HG02981 (cell line): ENCODE data around the gene SETD2.

Experiments used
- ATAC-seq: cut with Tn5 transposase; IDR thresholded peaks from one replicate; pipeline ENCODE4 v1.9.1; 2021; ENCODE audit warnings: mild to moderate bottlenecking, moderate library complexity; ENCODE audit not compliant: unreplicated experiment

SETD2 gene

DNA sequence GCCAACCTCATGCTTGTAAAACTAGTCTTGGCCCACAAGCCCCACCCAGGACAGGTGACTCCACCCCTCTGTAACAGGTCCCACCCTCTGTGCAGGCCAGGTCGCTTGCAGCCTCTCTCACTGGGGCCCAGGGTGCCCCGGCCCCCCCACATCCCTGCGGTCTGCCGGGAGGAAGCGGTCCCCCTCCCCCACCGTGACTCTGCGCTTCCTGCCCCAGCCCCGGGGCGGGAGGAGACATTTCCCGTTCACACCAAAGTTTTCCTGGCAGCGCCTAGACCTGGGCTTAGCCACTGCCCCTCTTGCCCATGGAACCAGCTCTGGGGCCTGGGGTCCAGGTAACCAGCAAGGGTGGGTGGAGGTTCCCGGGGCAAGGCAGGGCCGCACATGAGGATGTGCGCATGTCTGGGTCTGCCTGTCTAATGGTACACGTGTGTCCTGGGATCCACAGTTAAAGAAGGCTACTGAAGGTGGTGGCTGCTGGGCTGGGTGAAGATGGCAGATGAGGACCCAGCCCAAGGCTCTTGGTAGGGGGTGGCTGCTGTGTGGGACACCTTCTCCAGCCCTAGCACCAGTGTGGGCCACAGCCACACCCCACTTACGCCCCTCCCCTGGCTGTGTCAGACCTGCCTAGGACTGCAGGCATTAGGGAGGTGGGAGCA, 176.0 kb downstream of the SETD2 start:
- peak; percentile 70 for ATAC-seq

DNA sequence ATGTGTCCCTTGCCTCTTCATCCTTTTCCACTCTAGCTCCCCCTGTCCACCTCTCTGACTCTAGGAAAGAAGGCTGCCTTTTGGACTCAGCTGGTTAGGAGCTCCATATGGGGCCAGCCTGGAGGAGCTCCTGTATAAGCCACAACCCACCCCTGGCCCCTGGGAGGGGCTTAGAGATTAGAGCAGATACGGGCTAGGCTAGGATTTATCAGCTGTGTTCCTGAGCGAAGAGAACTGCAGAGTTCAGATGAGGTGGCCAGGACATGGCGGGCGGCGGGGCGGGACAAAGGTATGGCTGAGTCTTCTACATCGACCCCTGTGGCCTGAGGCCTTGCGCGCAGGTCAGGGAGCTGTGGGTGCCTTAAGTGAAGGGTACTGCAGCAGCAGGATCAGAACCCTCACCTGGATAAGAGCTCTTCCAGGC, 176.6 kb downstream of the SETD2 start:
- ATAC-seq: peak; percentile 2

DNA sequence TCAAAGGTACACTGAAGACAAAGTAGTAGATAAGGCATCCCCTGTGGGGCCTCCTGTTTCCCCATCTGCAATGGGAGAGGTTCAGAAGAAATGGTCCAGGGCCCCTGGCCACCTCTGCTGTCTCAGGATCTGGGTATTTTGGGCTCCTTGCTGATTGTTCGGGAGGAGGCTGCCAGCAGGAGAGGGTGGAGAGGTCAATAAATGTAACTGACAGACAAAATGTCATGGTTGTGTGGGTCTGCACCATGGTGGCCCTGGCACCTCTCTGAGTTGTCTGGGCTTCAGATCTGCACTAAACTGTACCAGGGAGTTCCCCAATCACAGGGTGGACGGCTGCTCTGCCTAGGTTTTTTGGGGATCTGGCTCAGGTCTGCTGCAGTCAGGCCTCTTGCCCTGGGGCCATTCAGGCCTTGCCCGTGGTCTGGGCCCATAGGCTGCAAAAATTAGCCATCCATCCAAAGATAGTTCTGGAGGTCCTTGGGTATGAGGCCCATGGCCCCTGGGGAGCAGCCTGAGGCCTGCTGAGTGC, 177.1 kb downstream of the SETD2 start:
- ATAC-seq: no peak

DNA sequence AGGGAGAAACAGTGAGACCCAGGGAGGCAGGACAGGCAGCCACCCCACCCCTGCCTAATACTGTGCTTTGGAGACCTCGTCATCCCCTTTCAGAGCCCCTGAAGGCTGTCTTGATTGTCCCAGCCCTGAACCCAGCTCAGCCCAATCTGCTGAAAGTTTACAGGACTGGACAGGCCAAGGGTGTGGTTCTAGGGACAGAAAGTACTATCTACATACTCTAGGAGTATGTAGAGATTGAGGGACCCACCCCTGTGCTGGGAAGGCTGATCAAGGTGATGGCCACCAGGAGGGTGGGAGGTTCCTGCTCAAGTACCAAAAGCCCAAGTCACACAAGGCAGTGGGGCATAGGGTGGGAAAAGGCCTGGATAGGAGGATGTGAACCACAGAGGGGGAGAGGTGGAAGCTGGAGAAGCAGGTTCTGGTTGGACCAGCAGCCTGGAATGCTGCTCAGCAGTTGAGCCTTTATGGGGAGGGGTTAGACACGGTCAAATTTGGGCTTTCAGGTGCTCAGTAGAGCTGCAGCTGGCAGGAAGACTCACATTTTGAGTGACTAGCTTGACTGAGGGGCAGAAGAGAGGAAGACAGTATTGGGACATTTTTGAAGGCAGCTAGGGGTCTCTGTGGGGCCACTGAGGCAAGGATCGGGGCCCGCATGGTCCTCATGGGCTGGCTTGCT, 177.7 kb downstream of the SETD2 start:
- no peak for ATAC-seq

DNA sequence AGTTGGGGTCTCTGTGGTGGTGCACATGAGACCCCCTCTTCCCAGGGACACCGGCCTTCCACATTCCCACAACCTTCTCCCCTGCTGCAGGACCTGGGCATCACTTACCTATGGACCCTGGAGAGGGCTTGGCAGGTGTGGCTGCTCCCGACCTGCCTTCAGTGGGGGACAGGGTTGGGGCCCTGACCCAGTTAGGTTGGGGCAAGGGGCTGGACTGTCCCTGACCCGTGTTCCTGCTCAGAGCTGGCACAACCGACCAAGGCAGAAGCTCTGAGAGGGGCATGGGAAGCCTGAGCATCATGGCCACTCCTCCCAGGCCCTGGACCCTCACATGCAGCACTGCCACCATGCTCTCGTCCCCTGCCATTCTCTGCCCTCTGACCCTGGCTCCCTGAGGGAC, 178.3 kb downstream of the SETD2 start:
- no peak for ATAC-seq

DNA sequence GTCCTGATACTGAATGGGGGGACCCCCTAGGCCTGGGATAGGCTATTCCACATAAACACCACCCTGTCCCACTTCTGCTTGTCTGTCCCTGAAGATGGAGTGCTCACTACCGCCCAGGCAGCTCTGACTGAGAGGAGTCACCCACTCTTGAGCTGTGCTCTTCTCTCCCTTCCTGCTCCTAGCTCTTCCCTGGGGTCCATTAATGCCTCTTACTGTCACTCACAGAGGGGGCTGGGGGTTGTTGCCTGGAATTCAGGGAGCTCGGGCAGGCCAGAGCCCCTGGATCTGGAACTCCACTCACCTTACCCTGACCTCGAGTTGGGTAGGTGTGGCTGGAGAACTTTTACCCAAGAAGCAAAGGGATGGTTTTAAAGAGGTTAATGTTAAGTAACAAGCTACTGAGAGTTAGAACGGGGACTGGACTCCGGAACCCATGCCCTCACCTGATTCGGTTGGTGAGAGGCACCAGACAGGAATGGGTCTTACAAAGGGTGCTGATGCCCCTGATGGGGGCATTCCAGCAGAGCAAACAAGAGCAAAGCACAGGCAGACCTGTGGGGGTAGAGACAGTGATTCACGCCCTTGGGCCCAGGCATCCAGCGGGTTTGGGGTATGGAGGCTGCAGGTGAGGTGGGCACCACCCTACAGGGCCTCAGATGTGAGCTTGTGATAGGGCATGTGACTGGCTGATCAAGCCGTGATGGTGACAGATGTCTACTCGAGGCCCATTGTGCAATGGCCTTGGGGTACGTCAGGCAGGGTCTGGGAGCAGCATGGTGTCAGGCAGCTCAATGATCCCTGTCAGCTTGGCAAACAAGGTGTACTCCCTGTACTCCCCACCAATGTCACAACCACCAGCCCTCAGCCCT, 179.1 kb downstream of the SETD2 start:
- ATAC-seq: no peak

DNA sequence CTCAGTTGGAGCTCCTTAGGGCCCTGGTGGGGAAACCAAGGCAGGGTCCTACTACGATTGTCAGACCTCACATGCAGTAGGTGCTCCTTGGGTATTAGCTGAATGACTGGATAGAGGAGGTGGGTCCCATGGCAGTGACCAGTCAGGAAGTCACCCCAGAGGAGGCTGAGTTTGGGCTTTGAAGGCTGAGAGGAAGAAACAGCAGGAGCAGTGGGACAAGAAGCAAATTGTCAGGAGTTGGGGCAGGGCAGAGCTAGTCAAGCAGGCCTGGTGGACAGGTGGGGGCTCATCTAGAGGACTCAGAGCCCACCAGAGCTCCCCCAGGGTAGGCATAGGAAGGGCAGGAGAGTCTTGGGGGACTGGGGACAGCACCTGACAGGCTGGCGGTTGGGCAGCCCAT, 181.4 kb downstream of the SETD2 start:
- no peak for ATAC-seq

DNA sequence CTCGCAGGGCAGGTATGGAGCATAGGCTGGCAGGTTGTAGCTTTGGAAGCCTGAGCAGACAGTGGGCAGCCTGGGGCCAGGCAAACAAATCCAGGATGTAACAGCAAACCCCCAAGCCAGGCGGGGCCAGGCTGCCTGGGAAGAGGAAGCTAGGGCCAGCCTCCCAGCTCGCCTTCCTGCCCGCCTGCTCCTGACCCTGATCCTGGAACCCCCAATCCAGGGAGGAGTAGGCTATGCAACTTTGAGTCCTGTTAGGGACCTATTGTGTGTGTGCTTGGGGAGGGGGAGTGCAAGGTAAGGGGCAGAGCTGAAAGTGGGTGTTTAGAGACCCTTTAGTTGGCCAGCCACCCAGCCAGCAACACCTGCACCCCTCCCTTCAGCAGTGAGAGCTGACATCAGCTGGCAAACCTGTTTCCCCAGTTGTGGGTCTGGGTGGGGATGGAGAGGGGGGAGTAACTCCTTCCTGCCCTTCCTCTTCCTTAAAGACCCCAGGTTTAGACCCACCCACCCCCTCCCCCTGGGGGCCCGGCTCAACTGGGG, 181.9 kb downstream of the SETD2 start:
- ATAC-seq: no peak

DNA sequence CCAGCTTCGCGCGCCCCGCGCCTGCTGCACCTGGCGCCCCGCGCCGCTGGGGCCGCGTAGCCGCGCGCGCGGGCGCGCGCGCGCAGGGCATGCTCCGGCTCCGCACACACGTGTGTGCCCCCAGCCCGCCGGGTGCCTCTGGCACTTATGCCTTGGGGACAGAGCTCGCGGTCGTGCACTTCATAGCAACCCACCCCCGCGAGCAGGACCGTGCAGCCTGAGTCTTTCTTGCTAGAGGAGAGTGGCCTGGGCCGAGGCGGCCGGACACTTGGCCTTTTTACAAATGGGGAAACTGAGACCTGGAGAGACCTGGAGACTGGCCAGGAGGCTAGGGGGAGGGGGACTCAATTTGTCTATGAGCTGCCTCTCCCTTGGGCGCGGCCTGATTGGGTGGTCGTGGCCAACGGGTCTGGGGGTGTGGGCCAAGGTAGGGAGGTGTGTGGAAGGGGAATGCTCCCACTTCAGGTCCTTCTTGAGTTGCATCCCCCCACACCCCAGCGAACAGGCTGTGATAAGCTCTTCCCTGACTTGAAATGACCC, 183.9 kb downstream of the SETD2 start:
- peak; percentile 17 for ATAC-seq

DNA sequence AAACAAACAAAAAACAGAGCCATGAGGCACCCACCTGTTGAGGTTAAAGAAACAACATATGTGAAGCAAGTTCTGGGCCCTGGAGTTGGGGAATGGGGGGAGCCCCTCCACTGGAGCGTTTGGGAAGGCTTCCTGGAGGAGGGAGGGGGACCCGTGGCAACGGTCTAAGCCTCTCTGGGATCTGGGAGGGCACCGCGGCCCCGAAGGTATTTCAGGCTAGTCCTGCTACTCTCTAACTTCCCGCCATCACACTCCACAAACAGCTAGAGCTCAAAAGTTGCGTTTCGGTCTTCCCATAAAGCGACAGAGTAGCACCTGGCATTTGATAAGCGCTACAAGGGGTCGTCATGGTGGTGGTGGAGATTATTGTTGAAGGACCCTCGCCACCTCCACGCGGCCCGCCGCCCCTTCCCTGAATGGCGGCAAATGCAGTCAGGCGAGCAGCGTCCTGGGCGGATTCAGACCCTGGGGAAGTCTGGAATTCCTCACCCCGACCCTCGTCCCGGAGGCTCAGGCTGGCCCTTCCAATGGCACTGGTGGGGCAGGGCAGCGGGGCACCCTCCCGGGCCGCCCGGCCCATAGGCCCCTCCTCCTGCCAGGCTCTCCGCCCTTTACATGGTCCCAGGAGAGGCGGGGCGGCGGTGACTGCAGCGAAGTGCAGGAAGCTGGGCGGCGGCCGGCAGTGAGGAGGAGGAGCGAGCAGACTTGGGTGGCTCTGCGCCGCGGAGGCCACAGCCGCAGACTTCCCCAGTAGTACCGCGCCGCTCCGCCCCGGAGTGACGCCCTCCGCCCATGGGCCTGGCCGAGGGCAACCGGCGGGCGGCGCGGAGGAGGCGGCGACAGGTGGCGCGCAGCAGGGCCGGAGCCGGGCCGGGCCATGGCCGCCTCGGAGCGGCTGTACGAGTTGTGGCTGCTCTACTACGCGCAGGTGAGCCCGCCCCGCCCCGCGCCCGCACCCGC, 184.6 kb downstream of the SETD2 start, which contains the start of gene NBEAL2:
Gene NBEAL2, plus strand, starts transcription at position 682 of the 960 bp plus-strand sequence. Its CDS starts 196 bp downstream, at position 878.
- ATAC-seq: peak; percentile 68

DNA sequence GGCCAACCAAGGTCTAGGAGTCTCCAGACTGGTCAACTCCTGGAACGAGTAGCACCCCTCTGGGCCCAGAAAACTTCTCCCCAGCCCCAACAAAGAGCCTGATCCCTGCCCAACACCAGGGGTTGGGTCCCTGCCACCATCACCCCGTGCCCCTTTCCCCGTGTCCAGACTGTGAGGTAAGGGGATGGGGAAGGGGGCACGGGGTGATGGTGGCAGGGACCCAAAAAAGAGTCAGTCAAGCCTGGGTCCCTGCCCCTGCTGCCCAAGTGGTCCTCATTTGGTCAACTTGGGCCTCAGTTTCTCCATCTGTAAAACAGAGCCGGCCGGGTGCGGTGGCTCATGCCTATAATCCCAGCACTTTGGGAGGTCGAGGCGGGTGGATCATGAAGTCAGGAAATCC, 185.5 kb downstream of the SETD2 start:
- ATAC-seq: no peak

DNA sequence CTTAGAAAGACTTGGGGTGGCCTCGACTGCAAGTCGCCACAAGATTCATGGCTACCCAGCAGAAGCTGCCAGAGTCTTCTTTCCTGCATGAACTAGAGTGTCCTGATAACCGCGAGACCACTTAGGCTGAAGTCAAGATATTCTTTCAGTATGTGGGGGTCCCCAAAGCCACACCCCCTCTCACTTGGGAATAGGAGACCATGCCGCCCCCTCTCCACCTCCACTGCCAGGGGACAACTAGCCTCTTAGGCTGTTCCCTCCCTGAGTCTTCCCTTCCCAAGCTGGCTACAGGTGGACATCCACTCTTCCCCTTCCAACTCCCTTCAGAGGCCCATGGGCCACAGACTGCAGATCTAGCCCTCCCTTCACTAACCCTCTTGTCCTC, 186.1 kb downstream of the SETD2 start:
- ATAC-seq: no peak

DNA sequence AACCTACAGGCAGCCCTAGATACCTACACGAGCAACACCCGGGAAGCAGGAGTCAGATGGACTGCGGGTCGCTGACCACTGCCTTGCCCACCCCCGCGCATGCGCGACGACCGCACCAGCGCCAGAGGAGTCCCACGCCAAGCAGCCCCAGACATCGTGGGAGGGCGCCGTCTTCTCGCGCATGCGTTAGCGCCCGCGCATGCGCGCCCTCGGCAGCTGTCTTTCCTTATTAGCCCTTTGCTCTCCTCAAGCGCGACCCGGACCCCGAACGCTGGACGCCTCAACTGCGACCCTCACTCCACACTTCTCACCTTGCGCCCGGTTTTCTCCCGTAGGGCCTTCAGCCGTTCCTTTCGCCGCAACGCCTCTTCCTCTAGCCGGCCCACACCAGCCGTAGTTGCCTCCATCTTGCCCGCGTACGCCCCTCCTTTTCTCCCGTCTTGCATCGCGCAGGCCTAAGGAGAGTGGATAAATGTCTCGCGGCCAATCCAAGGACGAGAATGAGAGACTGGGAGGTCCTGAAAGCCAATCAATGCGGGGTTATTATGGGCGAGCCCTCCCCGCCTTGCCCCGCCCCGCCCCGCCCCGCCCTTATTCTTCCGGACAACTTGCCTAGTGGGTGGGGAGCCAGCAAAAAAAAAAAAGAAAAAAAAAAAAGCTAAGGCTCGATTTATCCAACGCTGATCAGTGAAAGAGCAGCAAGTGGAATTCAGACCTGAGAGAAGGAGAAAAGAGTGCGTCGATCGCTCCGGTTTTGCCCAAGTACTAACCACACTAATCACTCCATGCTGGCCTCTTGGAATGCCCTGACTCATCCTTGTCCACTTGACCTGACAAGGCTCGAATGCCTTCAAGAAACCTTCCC, 187.4 kb downstream of the SETD2 start, which contains the start of gene CCDC12:
Gene CCDC12, minus strand, starts transcription at position 420 of the 865 bp plus-strand sequence. Its CDS starts 13 bp downstream, at position 407.
- peak; percentile 67 for ATAC-seq

DNA sequence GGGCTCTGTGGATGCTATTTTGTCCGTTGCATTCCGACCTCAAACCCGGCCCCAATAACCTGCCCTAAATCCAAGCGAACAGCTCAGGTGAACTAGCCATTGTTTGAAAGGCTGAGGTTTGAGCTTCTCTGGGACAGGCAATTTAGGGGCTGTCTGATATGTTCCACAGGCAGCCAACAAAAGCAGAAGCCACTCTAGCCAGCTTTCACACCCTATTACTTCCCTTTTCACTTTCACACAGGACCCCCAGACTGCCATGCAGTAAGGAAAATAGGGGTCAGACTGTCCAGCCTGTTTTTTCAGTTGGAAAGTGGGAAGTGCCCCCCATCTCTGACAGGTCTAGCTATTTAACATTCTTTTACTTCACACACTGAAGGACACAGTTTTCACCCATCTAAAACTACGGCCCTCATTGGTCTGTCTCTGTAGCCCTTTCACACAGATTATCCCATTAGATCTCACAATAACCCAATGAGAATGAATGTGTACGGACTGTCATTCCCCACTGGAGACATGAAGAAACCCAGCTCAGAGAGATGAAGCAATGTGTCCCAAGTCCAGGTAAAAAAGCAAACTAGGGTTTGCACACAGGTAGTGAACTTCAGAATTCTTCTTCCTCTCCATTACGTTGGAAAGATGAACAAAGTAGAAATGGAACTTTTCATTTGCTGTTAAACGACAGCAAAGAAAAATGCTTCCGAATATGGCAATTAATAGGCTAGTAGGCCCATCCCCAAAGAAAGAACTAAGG, 189.3 kb downstream of the SETD2 start:
- no peak for ATAC-seq

DNA sequence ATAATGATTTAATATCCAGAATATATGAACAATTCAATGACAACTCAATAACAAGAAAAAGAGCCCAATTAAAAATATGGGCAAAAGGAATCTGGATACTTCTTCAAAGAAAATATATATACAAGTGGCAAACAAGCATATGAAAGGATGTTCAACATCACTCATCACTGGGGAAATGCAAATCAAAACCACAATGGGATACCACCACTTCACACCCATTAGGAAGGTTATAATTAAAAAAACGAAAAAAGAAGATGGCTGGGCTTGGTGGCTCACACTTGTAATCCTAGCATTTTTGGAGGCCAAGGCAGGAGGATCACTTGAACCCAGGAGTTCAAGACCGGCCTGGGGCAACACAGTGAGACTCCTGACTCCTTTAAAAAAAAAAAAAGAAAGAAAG, 191.5 kb downstream of the SETD2 start:
- no peak for ATAC-seq

DNA sequence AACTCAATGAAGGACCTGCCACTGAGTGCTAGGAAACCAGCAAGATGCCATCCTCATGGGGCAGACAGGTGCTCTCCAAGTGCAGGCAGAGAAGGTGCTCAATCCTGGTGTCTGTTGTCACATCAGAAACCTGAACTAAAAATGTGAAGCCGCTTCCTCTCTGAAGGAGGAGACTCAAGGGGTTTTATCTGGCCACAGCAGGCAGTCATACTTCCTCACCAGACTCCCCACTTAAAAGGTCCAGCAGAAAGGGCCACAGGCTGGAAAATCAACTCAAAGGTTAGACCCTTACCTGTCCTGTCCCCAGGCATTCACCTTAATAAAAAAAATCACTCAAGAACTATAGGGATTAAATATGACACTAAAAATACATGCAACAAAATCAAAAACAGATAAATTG, 192.2 kb downstream of the SETD2 start:
- ATAC-seq: no peak

DNA sequence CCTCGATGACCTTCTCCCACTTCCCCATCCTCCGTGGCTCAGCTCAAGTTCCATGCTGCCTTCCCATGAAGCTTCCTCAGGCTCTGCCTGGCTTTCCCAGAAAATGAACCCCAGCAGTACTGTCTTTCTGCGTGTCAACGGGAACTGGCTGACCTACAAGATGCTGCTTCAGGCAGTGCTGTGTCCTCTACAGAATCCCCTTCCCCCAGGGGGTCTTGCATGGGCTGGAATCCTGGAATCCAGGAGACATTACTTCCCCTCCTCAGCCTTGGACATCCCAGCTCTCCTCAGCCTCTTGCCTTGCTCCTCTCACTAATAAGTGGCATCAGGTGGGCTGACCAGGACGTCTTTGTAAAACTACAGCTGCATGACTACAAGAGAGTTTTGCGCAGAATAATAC, 192.8 kb downstream of the SETD2 start:
- ATAC-seq: no peak
